ES-I3 (cell line): ENCODE results near the gene SERPINB6.
"Not testable (repeated sequence)": the region's sequence is repeated elsewhere in the genome, so short reads cannot be mapped to it uniquely, and the experiment has no call there.

Experiments used
- H3K36me3 ChIP-seq: 2 replicates; pipeline ENCODE4 v1.6.1; 2013; ENCODE audit warnings: mild to moderate bottlenecking, low read length, control low read depth, moderate library complexity; ENCODE audit not compliant: insufficient read depth
- H3K4me1 ChIP-seq: 2 replicates; pipeline ENCODE4 v1.6.1; 2013; ENCODE audit warnings: mild to moderate bottlenecking, control low read depth, low read length; ENCODE audit not compliant: insufficient read depth
- H3K9ac ChIP-seq: 2 replicates; pipeline ENCODE4 v1.6.1; 2013; ENCODE audit warnings: low read depth, mild to moderate bottlenecking, low read length, moderate library complexity
- H3K9me3 ChIP-seq: 2 replicates; pipeline ENCODE4 v1.6.1; 2013; ENCODE audit warnings: mild to moderate bottlenecking, low read length, moderate library complexity; ENCODE audit not compliant: control insufficient read depth, insufficient read depth

Gene SERPINB6

GRCh38 chr6:2937627-2938003 lies 33.8 kb downstream of the SERPINB6 start:
- Histone ChIP-seq H3K9ac (peak overlapping the region; percentile 17; the same call in 1 of the 2 replicates), H3K4me1 (no peaks in the 10 kb centered on the region; the same call in 1 of the 2 replicates), H3K9me3 (no peaks in the 10 kb centered on the region), H3K36me3 (no peaks in the 10 kb centered on the region)

- H3K36me3 ChIP-seq, result no peaks in the 10 kb centered on the region
- H3K4me1 ChIP-seq, result peaks cover 14% of the 10 kb centered on the region
- H3K9ac ChIP-seq, result peak overlapping the region; percentile 50; the same call in 1 of the 2 replicates
- H3K9me3 ChIP-seq, result no peaks in the 10 kb centered on the region
Observed at GRCh38 chr6:2935566-2936291, 35.6 kb downstream of the SERPINB6 start.

- peak overlapping the region; percentile 16; the same call in 1 of the 2 replicates for H3K9ac ChIP-seq
- H3K4me1 ChIP-seq, result peaks cover 14% of the 10 kb centered on the region
- no peaks in the 10 kb centered on the region for H3K36me3 ChIP-seq
- H3K9me3 ChIP-seq, result no peaks in the 10 kb centered on the region
Observed at GRCh38 chr6:2934057-2934456, 37.3 kb downstream of the SERPINB6 start.

GRCh38 chr6:2932911-2933310 lies 38.5 kb downstream of the SERPINB6 start:
- not testable (repeated sequence) for H3K9me3 ChIP-seq, H3K9ac ChIP-seq, H3K36me3 ChIP-seq
- peaks cover 20% of the 10 kb centered on the region for H3K4me1 ChIP-seq

- peak overlapping the region; percentile 0; the same call in 1 of the 2 replicates for H3K9ac ChIP-seq
- H3K36me3 ChIP-seq, result no peaks in the 10 kb centered on the region
- H3K4me1 ChIP-seq, result peaks cover 22% of the 10 kb centered on the region
- no peaks in the 10 kb centered on the region for H3K9me3 ChIP-seq
Observed at GRCh38 chr6:2931970-2932748, 39.2 kb downstream of the SERPINB6 start.

GRCh38 chr6:2931055-2931454 lies 40.3 kb downstream of the SERPINB6 start:
- peaks cover 32% of the 10 kb centered on the region for H3K4me1 ChIP-seq
- H3K9ac ChIP-seq, result 0 out of 2 replicates have a peak overlapping the region, but pooled peaks have one; percentile 0
- H3K36me3 ChIP-seq, result no peaks in the 10 kb centered on the region
- no peaks in the 10 kb centered on the region for H3K9me3 ChIP-seq

- H3K36me3 ChIP-seq, H3K9ac ChIP-seq, H3K9me3 ChIP-seq: not testable (repeated sequence)
- peaks cover 35% of the 10 kb centered on the region for H3K4me1 ChIP-seq
Observed at GRCh38 chr6:2927931-2928330, 43.4 kb downstream of the SERPINB6 start.

GRCh38 chr6:2925842-2926747 lies 45.3 kb downstream of the SERPINB6 start:
- H3K9ac ChIP-seq, result not testable (repeated sequence)
- H3K4me1 ChIP-seq, result peaks cover 23% of the 10 kb centered on the region

GRCh38 chr6:2921520-2922115 lies 49.7 kb downstream of the SERPINB6 start:
- Histone ChIP-seq H3K9ac (no peak overlapping the region), H3K36me3 (no peaks in the 10 kb centered on the region), H3K9me3 (no peaks in the 10 kb centered on the region), H3K4me1 (peaks cover 24% of the 10 kb centered on the region)

More at GRCh38 chr6:2925842-2926747, 45.3 kb downstream of the SERPINB6 start:
- not testable (repeated sequence) for H3K9me3 ChIP-seq, H3K36me3 ChIP-seq

GRCh38 chr6:2920671-2921112 lies 50.7 kb downstream of the SERPINB6 start:
- no peaks in the 10 kb centered on the region for H3K9me3 ChIP-seq
- peaks cover 22% of the 10 kb centered on the region for H3K4me1 ChIP-seq
- no peaks in the 10 kb centered on the region for H3K36me3 ChIP-seq
- H3K9ac ChIP-seq, result no peak overlapping the region

- Histone ChIP-seq H3K9me3 (no peaks in the 10 kb centered on the region), H3K4me1 (peaks cover 22% of the 10 kb centered on the region), H3K36me3 (no peaks in the 10 kb centered on the region), H3K9ac (no peak overlapping the region)
Observed at GRCh38 chr6:2919886-2920285, 51.5 kb downstream of the SERPINB6 start.

- Histone ChIP-seq H3K36me3 (no peaks in the 10 kb centered on the region), H3K9ac (no peak overlapping the region), H3K9me3 (no peaks in the 10 kb centered on the region), H3K4me1 (peaks cover 22% of the 10 kb centered on the region)
Observed at GRCh38 chr6:2919401-2919800, 52.0 kb downstream of the SERPINB6 start.

- no peaks in the 10 kb centered on the region for H3K9me3 ChIP-seq
- H3K9ac ChIP-seq, result no peak overlapping the region
- peaks cover 22% of the 10 kb centered on the region for H3K4me1 ChIP-seq
- no peaks in the 10 kb centered on the region for H3K36me3 ChIP-seq
Observed at GRCh38 chr6:2918936-2919335, 52.4 kb downstream of the SERPINB6 start.
